GM12875 (cell line): ENCODE data around the gene SHISA9.

Source experiments
- H3K4me3 ChIP-seq: one replicate; pipeline ENCODE4 v1.5.1; 2011; ENCODE audit warnings: low read depth, low read length, control low read depth
- CTCF ChIP-seq: IDR thresholded peaks from 2 replicates; pipeline ENCODE4 v1.5.1; 2011; ENCODE audit warnings: low read depth, mild to moderate bottlenecking, control low read depth, inconsistent platforms, low read length, moderate library complexity, borderline replicate concordance; ENCODE audit not compliant: insufficient read depth

SHISA9 gene

DNA sequence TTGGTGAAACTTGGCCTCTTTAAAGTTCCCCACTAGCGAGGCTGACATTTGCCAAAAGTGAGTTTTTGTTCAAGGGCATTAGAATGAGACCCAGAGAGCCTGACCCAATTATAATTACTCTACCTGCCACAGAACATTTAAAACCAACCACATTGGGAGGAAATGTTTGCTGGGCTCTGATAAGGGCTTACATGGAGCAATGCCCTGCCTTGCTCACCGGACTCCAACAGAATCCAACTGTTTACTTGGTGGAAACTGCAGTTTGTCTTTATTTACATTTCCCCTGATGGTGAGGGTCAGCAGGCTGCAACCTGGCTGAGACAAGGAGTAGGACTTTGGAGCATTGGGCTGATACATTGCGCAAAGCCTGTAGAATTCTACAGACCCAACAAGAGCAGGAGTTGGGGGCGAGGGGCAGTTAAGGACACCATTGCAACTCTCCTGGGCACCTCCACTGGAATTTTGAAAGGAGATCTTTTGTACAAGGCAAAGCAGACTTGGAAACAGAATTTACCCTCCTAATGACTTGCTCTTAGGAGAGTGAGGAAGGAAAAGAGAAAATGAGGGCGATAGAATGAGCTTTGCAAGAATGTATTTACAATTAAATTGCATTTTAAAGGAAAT lies 368.6 kb downstream of the SHISA9 start:
- no peak for TF ChIP-seq CTCF
- no peak overlapping the region for H3K4me3 ChIP-seq

GRCh38 chr16:13270602-13271001 lies 369.2 kb downstream of the SHISA9 start:
- TF ChIP-seq CTCF: no peak
- no peak overlapping the region for H3K4me3 ChIP-seq

DNA sequence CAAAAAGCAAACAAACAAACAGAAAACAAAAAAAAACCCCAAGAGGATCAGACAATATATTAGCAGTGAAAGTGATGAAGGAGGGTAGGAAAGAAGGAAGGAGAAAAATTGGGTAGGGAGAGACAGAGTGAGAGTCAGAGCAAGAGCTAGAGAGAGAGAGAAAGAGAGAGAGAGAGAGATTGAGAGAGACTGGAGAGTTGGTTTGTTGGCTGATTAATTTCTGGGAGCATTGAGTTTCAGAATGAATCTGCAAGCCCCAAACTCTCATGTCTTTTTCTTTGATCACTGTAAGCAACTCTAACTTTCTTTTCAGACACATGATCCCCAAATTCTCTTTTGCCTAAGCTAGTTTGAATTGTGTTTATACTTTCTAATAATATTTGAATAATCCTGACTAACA lies 388.1 kb downstream of the SHISA9 start:
- no peak overlapping the region for H3K4me3 ChIP-seq
- no peak for TF ChIP-seq CTCF
